ENCODE data around the gene RBFOX2. TPM values are rescaled to one million over a fixed set of nuclear protein-coding genes. Genes with fewer than 3 reads are reported as not detected.

Gene RBFOX2
- total and polyA plus RNA-seq, 10 of the 15 experiments (the other 5 are each of a cell fraction or from before 2014, with no cell fraction given), result 0.01 to 2.7 (median 0.17) TPM; not detected in 4

DNA sequence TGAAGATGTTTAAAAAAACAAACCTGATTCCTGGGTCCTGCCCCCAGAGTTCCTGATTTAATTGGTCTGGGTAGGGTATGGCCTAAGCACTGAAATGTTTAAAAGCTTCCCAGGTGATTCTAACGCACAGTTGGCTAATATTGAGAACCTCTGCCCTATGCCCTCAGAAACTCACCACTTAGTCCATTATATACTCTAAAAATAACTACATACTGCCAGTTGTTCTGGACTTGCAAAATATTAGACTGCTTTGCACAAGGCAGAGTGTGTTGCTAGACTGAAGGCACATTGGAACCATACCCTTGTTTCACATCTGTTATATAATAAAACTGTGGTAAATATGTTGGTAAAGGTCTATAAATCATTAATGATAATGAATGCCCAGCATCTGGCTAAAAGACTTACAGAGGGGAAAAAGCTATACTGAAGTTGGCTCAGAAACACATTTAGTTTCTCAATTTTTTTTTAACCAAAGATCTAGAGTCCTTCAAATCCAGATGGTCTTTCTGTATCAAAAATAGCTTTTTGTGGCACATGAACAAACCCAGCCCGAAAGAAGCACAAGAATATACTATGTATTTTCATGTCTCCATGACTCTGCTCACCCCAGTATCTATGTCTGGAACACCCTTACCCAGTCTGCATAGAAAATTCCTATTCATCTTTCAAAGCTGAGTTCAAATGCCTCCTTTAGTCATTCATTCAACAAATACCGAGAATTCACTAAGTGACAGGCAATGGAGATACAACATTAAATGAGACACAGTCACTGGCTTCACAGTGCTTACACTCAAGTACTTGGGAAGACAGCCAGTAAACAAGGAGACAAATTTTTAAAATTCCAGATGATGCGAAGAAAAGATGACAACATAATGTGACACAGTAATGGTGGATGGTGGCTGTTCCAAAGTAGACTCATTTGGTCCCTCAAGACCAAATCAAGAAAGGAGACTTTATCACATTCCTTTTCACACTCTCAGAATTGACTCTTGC is 44.1 kb downstream of the RBFOX2 start (continued):
- TF ChIP-seq, protein P1, sequence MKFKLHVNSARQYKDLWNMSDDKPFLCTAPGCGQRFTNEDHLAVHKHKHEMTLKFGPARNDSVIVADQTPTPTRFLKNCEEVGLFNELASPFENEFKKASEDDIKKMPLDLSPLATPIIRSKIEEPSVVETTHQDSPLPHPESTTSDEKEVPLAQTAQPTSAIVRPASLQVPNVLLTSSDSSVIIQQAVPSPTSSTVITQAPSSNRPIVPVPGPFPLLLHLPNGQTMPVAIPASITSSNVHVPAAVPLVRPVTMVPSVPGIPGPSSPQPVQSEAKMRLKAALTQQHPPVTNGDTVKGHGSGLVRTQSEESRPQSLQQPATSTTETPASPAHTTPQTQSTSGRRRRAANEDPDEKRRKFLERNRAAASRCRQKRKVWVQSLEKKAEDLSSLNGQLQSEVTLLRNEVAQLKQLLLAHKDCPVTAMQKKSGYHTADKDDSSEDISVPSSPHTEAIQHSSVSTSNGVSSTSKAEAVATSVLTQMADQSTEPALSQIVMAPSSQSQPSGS (IDR thresholded peaks at IDR 0.05; ENCODE audit: low read length), result no peak
- TF ChIP-seq, protein P2, sequence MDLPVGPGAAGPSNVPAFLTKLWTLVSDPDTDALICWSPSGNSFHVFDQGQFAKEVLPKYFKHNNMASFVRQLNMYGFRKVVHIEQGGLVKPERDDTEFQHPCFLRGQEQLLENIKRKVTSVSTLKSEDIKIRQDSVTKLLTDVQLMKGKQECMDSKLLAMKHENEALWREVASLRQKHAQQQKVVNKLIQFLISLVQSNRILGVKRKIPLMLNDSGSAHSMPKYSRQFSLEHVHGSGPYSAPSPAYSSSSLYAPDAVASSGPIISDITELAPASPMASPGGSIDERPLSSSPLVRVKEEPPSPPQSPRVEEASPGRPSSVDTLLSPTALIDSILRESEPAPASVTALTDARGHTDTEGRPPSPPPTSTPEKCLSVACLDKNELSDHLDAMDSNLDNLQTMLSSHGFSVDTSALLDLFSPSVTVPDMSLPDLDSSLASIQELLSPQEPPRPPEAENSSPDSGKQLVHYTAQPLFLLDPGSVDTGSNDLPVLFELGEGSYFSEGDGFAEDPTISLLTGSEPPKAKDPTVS (IDR thresholded peaks at IDR 0.05; ENCODE audit: low read depth, low read length), result no peak
- TF ChIP-seq IKZF2 (IDR thresholded peaks at IDR 0.05) (no peak), CBX5 (IDR thresholded peaks at IDR 0.05; ENCODE audit: low read depth) (no peak), NRF1 (conservative IDR thresholded peaks at IDR 0.05; ENCODE audit: low read depth, low read length) (no peak), BCL11A (IDR thresholded peaks at IDR 0.05; ENCODE audit: low read depth, low read length) (no peak), ATF7 (IDR thresholded peaks at IDR 0.05; ENCODE audit: low read depth) (no peak)
- TF ChIP-seq, protein P3, sequence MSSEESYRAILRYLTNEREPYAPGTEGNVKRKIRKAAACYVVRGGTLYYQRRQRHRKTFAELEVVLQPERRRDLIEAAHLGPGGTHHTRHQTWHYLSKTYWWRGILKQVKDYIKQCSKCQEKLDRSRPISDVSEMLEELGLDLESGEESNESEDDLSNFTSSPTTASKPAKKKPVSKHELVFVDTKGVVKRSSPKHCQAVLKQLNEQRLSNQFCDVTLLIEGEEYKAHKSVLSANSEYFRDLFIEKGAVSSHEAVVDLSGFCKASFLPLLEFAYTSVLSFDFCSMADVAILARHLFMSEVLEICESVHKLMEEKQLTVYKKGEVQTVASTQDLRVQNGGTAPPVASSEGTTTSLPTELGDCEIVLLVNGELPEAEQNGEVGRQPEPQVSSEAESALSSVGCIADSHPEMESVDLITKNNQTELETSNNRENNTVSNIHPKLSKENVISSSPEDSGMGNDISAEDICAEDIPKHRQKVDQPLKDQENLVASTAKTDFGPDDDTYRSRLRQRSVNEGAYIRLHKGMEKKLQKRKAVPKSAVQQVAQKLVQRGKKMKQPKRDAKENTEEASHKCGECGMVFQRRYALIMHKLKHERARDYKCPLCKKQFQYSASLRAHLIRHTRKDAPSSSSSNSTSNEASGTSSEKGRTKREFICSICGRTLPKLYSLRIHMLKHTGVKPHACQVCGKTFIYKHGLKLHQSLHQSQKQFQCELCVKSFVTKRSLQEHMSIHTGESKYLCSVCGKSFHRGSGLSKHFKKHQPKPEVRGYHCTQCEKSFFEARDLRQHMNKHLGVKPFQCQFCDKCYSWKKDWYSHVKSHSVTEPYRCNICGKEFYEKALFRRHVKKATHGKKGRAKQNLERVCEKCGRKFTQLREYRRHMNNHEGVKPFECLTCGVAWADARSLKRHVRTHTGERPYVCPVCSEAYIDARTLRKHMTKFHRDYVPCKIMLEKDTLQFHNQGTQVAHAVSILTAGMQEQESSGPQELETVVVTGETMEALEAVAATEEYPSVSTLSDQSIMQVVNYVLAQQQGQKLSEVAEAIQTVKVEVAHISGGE (CRISPR knock-in tag; IDR thresholded peaks at IDR 0.05), result no peak
- TF ChIP-seq, protein P4, sequence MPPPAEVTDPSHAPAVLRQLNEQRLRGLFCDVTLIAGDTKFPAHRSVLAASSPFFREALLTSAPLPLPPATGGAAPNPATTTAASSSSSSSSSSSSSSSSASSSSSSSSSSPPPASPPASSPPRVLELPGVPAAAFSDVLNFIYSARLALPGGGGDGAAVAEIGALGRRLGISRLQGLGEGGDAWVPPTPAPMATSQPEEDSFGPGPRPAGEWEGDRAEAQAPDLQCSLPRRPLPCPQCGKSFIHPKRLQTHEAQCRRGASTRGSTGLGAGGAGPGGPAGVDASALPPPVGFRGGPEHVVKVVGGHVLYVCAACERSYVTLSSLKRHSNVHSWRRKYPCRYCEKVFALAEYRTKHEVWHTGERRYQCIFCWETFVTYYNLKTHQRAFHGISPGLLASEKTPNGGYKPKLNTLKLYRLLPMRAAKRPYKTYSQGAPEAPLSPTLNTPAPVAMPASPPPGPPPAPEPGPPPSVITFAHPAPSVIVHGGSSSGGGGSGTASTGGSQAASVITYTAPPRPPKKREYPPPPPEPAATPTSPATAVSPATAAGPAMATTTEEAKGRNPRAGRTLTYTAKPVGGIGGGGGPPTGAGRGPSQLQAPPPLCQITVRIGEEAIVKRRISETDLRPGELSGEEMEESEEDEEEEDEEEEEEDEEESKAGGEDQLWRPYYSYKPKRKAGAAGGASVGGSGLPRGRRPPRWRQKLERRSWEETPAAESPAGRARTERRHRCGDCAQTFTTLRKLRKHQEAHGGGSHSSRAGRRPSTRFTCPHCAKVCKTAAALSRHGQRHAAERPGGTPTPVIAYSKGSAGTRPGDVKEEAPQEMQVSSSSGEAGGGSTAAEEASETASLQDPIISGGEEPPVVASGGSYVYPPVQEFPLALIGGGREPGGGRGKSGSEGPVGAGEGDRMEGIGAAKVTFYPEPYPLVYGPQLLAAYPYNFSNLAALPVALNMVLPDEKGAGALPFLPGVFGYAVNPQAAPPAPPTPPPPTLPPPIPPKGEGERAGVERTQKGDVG (CRISPR knock-in tag; IDR thresholded peaks at IDR 0.05), result no peak

All from GM12878 (cell line).